K562 (cell line): ENCODE measurements around the gene MAML1. TPM values are rescaled to one million over a fixed set of nuclear protein-coding genes. Genes with fewer than 3 reads are reported as not detected.

ENCODE experiments used
- MLX ChIP-seq, 2 experiments: fragments of 450-650 bp in 1 of 2; sonication (generic) in 1 of 2; formaldehyde crosslinking; conservative IDR thresholded peaks; 2 replicates each; pipeline versions ENCODE4 v1.4.0 to v1.8.1; 2020 to 2022; ENCODE audit warnings: mild to moderate bottlenecking in 1 of 2, missing genetic modification reagents in 1 of 2
- MTA1 ChIP-seq: fragments of 450-650 bp; IDR thresholded peaks from 2 replicates; pipeline ENCODE4 v1.6.1; 2017; ENCODE audit warnings: borderline replicate concordance
- NFATC3 ChIP-seq: fragments of 450-650 bp; IDR thresholded peaks from 2 replicates; pipeline ENCODE4 v1.6.1; 2017; ENCODE audit warnings: mild to moderate bottlenecking
- NFIX ChIP-seq: fragments of 250-450 bp; sonication (Bioruptor Pico); IDR thresholded peaks from 2 replicates; pipeline ENCODE4 v1.4.0; 2020; ENCODE audit warnings: low read depth, mild to moderate bottlenecking, moderate library complexity
- NFRKB ChIP-seq: fragments of 450-650 bp; IDR thresholded peaks from 2 replicates; pipeline ENCODE4 v1.6.1; 2016; ENCODE audit warnings: low read depth
- NR1H2 ChIP-seq: sonication (generic); formaldehyde crosslinking; IDR thresholded peaks from 2 replicates; pipeline ENCODE4 v1.4.0; 2020; ENCODE audit warnings: mild to moderate bottlenecking, missing genetic modification reagents
- POLR2B ChIP-seq: fragments of 450-650 bp; IDR thresholded peaks from 2 replicates; pipeline ENCODE4 v1.6.1; 2018; ENCODE audit warnings: low read depth; ENCODE audit not compliant: partially characterized antibody
- RBM17 ChIP-seq: fragments of 200-400 bp; formaldehyde crosslinking; IDR thresholded peaks from 2 replicates; pipeline ENCODE4 v1.6.1; 2017; ENCODE audit warnings: low read depth, mild to moderate bottlenecking, low read length, borderline replicate concordance
- SMARCE1 ChIP-seq: fragments of 450-650 bp; IDR thresholded peaks from 2 replicates; pipeline ENCODE4 v1.7.1; 2016; ENCODE audit warnings: mild to moderate bottlenecking
- SP1 ChIP-seq: sonication (generic); formaldehyde crosslinking; IDR thresholded peaks from 2 replicates; pipeline ENCODE4 v1.8.1; 2022; ENCODE audit warnings: mild to moderate bottlenecking, missing genetic modification reagents
- TFAP4 ChIP-seq: sonication (generic); formaldehyde crosslinking; IDR thresholded peaks from 2 replicates; pipeline ENCODE4 v1.8.0; 2022; ENCODE audit warnings: missing genetic modification reagents, mild to moderate bottlenecking, moderate library complexity, borderline replicate concordance
- TGIF2 ChIP-seq: sonication (generic); formaldehyde crosslinking; IDR thresholded peaks from 2 replicates; pipeline ENCODE4 v1.8.1; 2022; ENCODE audit warnings: mild to moderate bottlenecking, missing genetic modification reagents, moderate library complexity
- ZBTB26 ChIP-seq: fragments of 450-650 bp; formaldehyde crosslinking; IDR thresholded peaks from 2 replicates; pipeline ENCODE4 v1.4.0; 2022; ENCODE audit warnings: missing genetic modification characterization
- ZBTB40 ChIP-seq, 2 experiments: fragments of 450-650 bp in 1 of 2; sonication (generic) in 1 of 2; formaldehyde crosslinking in 1 of 2; IDR thresholded peaks; 2 replicates each; pipeline versions ENCODE4 v1.7.1 to v1.9.0; 2016 to 2022; ENCODE audit warnings: inconsistent platforms in 1 of 2, mild to moderate bottlenecking in 1 of 2, missing genetic modification reagents in 1 of 2
- ZNF217 ChIP-seq: sonication (generic); formaldehyde crosslinking; IDR thresholded peaks from 2 replicates; pipeline ENCODE4 v1.8.0; 2022; ENCODE audit warnings: mild to moderate bottlenecking, missing genetic modification reagents
- ZNF239 ChIP-seq: fragments of 250-450 bp; sonication (Bioruptor Pico); IDR thresholded peaks from 2 replicates; pipeline ENCODE4 v1.4.0; 2020; ENCODE audit warnings: mild to moderate bottlenecking
- polyA plus RNA-seq, 8 experiments: library from polyadenylated mRNA; depleted of rRNA in 4 of 8; stranded (reverse) in 5 of 8; unstranded in 3 of 8; fragments of >200 nt; fragmentation: Nextera tagmentation in 2 of 8; fragmentation: Illumina TruSeq in 1 of 8; extraction: Ambion mirVana in 2 of 8; extraction: Trizol in 1 of 8; gene quantifications; 2 replicates each; pipeline versions ENCODE4 v1.2.1 to v1.2.3, GENCODE V29; 2011 to 2014; ENCODE audit warnings: inconsistent platforms in 1 of 8, missing spikeins in 1 of 8
- total RNA-seq, 7 experiments: library from RNA; depleted of rRNA in 6 of 7; stranded (reverse); fragments of >200 nt in 6 of 7; fragmentation: Illumina TruSeq in 2 of 7; extraction: Trizol in 2 of 7; gene quantifications; 2 replicates each; pipeline versions ENCODE4 v1.2.1 to v1.2.3, GENCODE V29; 2011 to 2021; ENCODE audit warnings: low replicate concordance in 1 of 7

The MAML1 gene
- total and polyA plus RNA-seq, 9 of the 15 experiments (the other 6 are each of a cell fraction or from before 2014, with no cell fraction given) = 0.32 to 18.4 (median 7.0) TPM

GRCh38 chr5:179762079-179762780, 29.6 kb downstream of the MAML1 start (continued):
- TF ChIP-seq ZBTB40 (IDR thresholded peaks at IDR 0.05) (no peak), ZBTB40 (CRISPR knock-in tag; IDR thresholded peaks at IDR 0.05) (no peak), POLR2B (no peak), TFAP4 (CRISPR knock-in tag) (no peak; the same call in 1 of the 2 replicates), NR1H2 (no peak), MTA1 (no peak), NFIX (CRISPR knock-in tag) (no peak), MLX (CRISPR knock-in tag; conservative IDR thresholded peaks at IDR 0.05) (no peak), ZBTB26 (CRISPR knock-in tag) (0 out of 2 replicates have a peak, but pooled peaks have one; percentile 38), TGIF2 (CRISPR knock-in tag) (no peak), ZNF239 (CRISPR knock-in tag) (no peak), SMARCE1 (no peak), NFRKB (no peak), SP1 (CRISPR knock-in tag) (no peak), ZNF217 (CRISPR knock-in tag) (no peak), NFATC3 (no peak), RBM17 (no peak)
